GM19025 (cell line): ENCODE data around the gene SOX10.
"Not testable (repeated sequence)": the region's sequence is repeated elsewhere in the genome, so short reads cannot be mapped to it uniquely, and the experiment has no call there.

Source experiments
- ATAC-seq: cut with Tn5 transposase; IDR thresholded peaks from one replicate; pipeline ENCODE4 v1.9.1; 2021; ENCODE audit warnings: mild to moderate bottlenecking, low read depth, moderate library complexity; ENCODE audit not compliant: unreplicated experiment

Gene SOX10

GRCh38 chr22:37967637-37968451 lies 16.5 kb downstream of the SOX10 start:
- ATAC-seq, result no peak

DNA sequence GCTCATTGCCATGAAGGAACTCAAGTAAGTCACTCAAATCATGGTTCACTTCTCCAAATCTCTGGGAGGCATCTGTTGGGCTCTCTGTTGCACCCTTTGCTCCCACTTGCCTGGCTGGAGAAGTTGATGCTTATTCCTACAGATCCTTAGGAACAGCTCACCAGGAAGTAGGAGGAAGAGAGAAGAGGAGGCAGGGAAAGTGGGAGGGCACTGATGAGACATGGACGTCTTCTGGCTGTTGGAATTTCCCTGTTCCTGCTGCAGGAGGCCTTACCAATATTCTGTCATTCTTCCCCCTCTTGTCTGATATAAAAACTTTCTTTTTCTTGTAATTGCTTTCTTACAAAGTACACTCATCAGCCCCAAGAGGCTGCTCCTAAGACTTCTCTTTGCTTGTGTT lies 17.2 kb downstream of the SOX10 start:
- no peak for ATAC-seq

GRCh38 chr22:37965940-37966664 lies 18.3 kb downstream of the SOX10 start:
- no peak for ATAC-seq

DNA sequence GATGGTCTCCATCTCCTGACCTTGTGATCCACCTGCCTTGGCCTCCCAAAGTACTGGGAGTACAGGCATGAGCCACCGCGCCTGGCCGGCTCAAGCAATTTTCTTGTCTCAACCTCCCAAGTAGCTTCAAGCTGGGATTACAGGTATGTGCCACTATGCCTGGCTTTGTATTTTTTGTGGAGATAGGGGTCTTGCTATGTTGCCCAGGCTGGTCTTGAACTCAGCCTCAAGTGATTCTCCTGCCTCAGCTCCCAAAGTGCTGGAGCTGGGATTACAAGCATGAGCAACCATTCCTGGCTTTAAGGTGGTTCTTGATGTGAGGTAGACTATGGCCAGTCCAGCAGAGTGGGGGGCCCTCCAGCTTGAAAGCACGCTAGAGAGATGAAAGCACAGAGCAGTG lies 23.3 kb downstream of the SOX10 start:
- ATAC-seq, result no peak

DNA sequence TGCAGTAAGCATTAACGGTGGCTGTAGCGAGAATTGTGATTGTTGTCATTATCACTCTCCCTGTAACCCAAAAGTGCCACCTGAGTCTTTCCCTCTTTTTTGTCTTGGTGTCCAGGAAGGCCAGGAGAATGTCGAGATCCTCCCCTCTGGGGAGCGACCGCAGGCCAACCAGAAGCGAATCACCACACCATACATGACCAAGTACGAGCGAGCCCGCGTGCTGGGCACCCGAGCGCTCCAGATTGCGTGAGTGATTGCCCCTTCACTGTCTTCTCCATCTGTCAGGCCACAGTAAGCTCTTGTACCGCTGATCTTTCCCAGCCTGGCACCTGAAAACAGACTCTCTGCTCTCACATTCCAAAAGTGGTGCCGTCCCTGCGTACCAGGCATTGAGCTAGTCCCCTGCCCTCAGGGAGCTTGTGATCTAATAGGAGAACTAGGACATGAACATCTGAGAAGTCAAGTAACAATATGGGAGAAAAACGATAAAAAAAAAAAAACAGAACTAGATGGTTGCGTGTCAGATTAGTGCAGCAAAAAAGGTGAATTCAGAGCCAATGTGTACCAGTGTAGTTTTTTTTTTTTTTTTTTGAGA lies 25.0 kb downstream of the SOX10 start:
- ATAC-seq, result no peak

DNA sequence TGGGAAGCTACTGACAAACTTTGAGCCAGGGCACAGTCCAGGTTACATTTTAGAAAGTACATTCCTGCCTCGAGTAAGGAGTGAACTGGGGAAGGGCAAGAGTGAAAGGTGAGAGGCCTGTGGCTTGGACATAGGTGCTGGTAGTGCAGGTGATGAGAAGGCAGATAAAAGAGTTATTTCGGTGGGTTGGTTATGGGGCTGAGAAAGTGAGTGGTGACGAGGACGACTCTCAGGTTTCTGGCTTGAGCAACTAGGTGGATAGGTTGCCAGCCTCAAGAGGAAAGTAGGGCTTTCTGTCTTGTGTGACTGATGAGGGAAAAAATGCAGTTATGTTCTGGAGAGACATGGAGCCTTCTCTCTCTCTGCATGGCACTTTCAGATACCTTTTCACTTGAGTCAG lies 27.1 kb downstream of the SOX10 start:
- ATAC-seq, result no peak

DNA sequence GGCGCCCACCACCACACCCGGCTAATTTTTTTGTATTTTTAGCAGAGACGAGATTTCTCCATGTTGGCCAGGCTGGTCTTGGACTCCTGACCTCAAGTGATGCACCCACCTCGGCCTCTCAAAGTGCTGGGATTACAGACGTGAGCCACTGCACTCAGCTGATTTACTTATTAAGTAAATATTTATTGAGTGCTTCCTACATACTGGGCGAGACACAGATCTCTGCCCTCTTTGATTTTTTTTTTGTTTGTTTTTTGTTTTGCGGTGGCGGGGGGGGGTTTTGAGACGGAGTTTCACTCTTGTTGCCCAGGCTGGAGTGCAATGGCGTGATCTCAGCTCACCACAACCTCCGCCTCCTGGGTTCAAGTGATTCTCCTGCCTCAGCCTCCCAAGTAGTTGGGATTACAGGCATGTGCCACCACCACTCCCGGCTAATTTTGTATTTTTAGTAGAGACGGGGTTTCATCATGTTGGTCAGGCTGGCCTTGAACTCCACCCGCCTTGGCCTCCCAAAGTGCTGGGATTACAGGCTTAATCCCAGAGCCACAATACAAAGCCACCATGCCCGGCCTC lies 28.4 kb downstream of the SOX10 start:
- ATAC-seq, result not testable (repeated sequence)

DNA sequence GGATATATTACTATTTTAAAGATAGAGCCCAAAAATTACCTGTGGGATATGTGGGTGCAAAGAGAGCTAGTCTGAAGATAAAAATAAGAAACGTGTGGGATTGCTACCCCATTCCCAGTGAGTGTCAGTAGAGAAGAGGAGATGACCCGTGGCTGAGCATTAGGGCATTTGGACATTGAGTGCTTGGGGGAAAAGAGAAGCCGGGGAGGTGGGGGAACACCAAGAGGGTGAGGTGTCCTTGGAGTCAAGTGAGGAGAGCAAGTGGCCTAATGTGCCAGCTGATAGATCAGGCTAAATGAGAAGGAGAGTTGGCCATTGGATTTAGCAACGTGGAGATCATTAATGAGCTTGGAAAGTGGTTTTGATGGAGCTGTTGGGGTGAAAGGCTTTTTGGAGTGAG lies 29.7 kb downstream of the SOX10 start:
- no peak for ATAC-seq

DNA sequence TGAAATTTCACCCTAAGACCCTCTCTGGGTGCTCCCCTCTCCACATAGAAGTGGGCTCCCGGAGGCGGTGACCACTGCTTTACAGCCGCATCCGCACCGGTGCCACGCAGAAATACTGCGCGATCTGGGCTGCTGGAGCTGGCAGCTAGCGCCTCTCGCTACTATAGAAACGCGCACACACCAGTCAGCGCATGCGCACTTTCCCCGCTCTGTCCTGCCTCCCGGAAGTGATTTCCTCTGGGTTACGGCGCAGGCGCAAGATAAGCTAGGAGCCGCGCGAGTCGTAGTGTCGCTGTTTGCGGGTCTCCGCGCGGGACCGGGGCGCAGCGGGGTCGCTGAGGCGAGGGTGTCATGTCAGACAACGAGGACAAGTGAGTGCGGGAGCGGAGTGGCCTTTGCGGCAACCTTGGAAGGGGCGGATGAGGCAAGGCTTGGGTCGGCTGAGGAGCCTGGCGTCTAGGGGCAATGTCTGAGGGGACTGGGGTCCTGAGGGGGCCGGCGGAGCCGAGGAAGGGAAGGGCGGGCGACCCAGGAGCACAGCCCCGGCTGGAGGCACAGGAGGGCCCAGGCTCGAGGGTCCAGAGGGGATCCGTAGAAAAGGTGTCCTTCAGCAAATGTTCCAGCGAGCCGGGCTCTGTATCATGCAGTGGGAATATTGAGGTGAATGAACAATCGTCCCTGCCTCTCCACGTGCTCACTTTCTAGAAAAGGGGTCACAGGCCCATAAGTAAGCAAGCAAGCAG lies 30.7 kb downstream of the SOX10 start, which contains the start of the genes C22orf23 and POLR2F:
Gene C22orf23, minus strand, starts transcription at position 165 of the 743 bp plus-strand sequence. CDS start 452 bp downstream, outside the sequence.
Gene POLR2F, plus strand, starts transcription at position 263 of the 743 bp plus-strand sequence. Its CDS starts 89 bp downstream, at position 352.
- ATAC-seq, result peak; percentile 79

DNA sequence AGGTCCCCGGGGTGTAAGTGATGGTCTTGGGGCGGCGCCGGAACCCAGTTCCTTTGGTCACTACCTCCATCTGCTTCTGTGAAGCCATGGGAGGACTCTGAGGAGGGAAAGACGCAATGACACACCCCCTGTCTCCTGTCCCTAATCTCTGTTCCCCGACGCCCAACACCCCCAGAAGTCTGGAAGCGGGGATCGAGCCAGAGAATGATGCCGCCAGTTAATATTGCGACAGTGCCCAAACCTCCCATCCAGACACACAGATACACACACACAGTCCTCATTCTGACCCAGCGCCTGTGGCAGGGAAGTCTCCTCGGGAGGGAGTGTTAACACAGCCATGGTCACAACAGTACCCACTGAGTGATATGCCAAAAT lies 31.3 kb downstream of the SOX10 start:
- ATAC-seq, result peak; percentile 34

DNA sequence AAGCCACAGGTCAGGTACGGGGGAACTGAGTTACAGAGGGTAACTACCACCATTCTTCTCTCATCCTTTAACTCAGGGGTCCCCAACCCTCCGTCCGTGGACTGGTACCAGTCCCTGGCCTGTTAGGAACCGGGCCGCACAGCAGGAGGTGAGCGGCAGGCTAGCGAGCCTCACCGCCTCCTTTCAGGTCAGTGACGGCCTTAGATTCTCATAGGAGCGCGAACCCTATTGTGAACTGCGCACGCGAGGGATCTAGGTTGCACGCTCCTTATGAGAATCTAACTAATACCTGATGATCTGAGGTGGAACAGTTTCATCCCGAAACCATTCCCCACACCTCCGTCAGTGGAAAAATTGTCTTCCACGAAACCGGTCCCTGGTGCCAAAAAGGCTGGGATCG lies 31.7 kb downstream of the SOX10 start:
- ATAC-seq, result not testable (repeated sequence)

DNA sequence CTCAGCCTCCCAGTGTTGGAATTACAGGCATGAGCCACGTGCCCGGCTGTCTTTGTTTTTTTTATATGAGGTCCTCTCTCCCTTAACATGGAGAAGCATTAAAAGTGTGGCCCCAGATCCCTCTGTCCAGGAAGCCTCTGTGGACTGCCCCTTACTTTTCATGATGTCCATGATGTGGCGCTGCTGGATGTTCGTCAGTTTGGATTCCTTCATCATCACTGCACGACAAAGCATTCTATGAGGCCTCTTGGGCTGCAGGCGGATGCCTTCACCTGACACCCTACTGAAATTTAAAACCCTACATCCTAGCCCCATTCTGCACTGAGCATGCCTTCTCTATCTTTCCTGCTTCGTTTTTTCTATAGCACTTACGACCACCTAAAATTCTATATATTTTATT lies 33.0 kb downstream of the SOX10 start:
- no peak for ATAC-seq

DNA sequence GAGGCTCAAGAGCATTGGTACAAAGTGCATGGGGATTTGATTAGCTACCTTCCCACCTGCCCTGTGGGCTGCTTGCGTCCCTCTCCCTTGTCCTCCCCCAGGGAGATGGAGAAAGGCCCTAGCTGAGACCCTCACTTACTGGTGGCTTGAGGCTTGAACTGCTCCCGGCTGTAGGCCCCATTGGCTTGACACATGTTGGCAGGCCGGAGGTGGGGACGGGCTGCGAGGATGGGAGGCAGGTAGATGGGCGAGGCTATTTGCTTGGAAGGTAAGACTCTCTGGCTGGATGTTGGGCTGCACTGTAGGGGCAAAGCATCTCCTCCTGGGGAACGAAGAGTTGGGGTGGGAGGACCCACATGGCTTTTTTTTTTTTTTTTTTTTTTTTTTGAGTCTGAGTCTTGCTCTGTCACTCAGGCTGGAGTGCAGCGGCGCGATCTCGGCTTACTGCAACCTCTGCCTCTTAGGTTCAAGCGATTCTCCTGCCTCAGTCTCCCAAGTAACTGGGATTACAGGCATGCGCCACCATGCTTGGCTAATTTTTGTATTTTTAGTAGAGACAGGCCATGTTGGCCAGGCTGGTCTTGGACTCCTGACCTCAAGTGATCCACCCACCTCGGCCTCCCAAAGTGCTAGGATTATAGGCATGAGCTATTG lies 37.1 kb downstream of the SOX10 start:
- ATAC-seq, result not testable (repeated sequence)

- not testable (repeated sequence) for ATAC-seq
These were observed 39.9 kb downstream of the SOX10 start for GRCh38 chr22:37944423-37944822.

DNA sequence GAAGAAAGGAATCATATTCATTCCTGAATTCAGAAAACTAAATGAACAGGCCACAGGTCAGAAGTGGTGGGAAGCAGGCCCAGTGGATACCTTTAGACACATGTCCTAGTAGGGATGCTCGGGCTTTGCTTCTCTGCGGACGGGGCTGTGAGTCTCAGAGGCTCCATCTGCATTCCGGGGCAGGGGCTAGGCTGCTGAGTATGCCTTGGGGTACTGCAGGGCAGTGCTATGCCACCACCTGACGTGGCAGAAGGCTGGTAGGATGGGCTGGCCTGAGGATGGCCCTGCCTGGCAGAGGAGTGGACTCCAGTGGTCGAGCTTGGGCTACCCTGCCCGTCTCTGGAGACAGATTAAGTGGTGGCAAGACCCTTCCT lies 40.5 kb downstream of the SOX10 start:
- no peak for ATAC-seq

DNA sequence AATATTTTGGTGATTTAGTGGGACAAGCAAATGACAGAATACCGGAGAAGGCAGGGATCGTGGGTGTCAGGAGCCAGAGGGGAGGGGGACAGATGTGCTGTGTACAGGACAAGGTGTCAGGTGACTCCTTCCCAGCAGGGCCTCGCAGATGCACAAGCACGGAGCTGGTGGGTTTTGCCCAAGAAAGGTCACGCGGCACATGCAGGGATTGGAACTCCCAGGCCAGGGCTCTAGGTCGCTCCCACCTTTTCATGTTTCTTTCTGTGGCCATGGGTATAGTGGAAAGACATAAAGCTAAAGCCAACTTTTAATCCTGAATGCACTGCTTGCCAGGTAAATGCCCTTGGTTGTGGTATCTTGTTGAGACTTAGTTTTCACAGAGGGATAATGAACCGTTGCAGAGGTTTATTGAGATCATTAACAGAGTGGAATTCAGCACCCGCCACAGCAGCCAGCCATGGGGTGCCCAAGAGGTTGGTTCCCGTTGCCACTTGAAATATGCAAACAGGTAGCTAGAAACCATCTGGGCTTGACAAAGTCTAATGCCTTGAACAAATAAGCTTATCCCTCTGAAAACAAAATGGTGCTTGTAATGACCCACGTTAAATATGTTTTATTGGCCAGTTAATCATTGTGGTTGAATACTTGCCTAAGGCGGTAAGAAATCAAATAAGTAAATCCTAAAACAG lies 41.1 kb downstream of the SOX10 start:
- no peak for ATAC-seq

GRCh38 chr22:37942133-37942532 lies 42.2 kb downstream of the SOX10 start:
- ATAC-seq, result no peak

DNA sequence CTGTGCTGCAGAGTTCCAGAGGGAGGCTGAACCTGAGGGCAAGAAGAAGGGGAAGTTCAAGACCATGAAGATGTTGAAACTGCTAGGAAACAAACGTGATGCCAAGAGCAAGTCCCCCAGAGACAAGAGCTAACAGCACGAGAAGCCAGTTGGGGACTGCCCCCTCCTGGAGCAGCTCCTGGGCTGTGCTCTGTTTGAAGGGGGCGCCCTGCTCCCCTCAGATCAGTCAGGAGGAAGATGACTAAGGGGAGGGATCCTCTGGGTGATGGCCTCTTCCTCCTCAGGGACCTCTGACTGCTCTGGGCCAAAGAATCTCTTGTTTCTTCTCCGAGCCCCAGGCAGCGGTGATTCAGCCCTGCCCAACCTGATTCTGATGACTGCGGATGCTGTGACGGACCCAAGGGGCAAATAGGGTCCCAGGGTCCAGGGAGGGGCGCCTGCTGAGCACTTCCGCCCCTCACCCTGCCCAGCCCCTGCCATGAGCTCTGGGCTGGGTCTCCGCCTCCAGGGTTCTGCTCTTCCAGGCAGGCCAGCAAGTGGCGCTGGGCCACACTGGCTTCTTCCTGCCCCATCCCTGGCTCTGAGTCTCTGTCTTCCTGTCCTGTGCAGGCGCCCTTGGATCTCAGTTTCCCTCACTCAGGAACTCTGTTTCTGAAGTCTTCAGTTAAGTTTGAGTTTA lies 43.5 kb downstream of the SOX10 start:
- ATAC-seq, result no peak
